Testis (tissue), 3 donors: Measurements from ENCODE around the gene DNAJC4. TPM values are rescaled to one million over a fixed set of nuclear protein-coding genes. Genes with fewer than 3 reads are reported as not detected.

Experiments used
- DNase-seq: peaks from one replicate; pipeline ENCODE4 v3.0.0-alpha.2; 2019
- H3K27ac ChIP-seq, 2 donors: fragments of 200-600 bp; sonication (generic); one replicate each; pipeline ENCODE4 v1.5.1; 2019
- H3K27me3 ChIP-seq: fragments of 200-600 bp; sonication (generic); one replicate; pipeline ENCODE4 v1.5.1; 2019
- H3K36me3 ChIP-seq: fragments of 200-600 bp; sonication (generic); one replicate; pipeline ENCODE4 v1.5.1; 2017; ENCODE audit warnings: low read depth; ENCODE audit errors: missing control alignments
- H3K4me1 ChIP-seq: fragments of 200-600 bp; sonication (generic); one replicate; pipeline ENCODE4 v1.5.1; 2019
- H3K4me3 ChIP-seq, 2 donors: fragments of 200-600 bp; sonication (generic); one replicate each; pipeline ENCODE4 v1.5.1; 2017 to 2019
- H3K9me3 ChIP-seq: fragments of 200-600 bp; sonication (generic); one replicate; pipeline ENCODE4 v1.5.1; 2017
- POLR2A ChIP-seq: fragments of 450-650 bp; IDR thresholded peaks from one replicate; pipeline ENCODE4 v1.6.1; 2017; ENCODE audit warnings: antibody characterized with exemption, mild to moderate bottlenecking, moderate library complexity
- WGBS, 2 donors: methylation state at CpG; one replicate each; pipeline ENCODE4 v1.1.5; 2018; 5-methylcytosine and 5-hydroxymethylcytosine counted together
- intact Hi-C: fragments of 100-400 bp; cut with DNase I; formaldehyde crosslinking; loops from one replicate; pipeline ENCODE4 v1.15.1; 2023; ENCODE audit warnings: low total_unique reads
- polyA plus RNA-seq: library from polyadenylated mRNA; stranded (reverse); fragments of 350-450 nt; fragmentation: Illumina TruSeq; extraction: RNeasy Lipid Tissue Mini Kit (QIAGEN cat#74804); gene quantifications from one replicate; pipeline ENCODE4 v1.2.3, GENCODE V29; 2014; ENCODE audit warnings: low read depth, low replicate concordance; ENCODE audit not compliant: insufficient read depth
- total RNA-seq, 2 donors: library from RNA; depleted of rRNA; stranded (reverse); fragments of >200 nt; gene quantifications; one replicate each; pipeline ENCODE4 v1.2.3, GENCODE V29; 2016
- TF ChIP-seq, protein P1 (sequence below), 3 experiments: fragments of 450-650 bp in 2 of 3; fragments of 200-600 bp in 1 of 3; sonication (generic) in 1 of 3; IDR thresholded peaks; one replicate each; pipeline ENCODE4 v1.5.1; 2016 to 2019; ENCODE audit warnings: antibody characterized with exemption in 3 of 3, mild to moderate bottlenecking in 2 of 3, moderate library complexity in 1 of 3

The DNAJC4 gene
- total and polyA plus RNA-seq, 3 donors from 2014 or later, result 105 to 303 (median 254) TPM

DNA sequence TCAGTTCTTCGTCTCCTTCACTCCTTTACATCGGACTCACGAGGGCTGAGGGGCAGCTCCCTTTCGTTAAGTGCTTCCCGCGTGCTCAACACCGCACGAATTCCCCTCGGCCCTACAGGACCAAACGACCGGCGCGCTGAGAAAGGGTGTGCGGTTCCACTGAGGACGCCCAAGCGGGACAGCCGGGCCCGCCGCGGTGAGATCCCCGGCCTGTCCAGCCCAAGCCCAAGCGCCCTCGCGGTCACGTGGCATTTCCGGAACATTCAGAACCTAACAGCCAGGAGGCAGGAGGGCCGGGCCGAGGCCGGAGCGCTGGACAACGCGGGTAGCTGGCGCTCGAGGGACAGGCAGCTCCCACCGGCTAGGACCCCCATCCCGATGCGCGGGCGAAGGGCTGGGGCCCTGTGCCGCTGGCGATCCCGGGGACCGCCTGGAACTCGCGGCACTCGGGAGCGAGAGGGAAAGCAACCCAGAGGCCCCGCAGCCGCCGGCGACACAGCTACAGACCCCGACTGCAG lies 45.1 kb upstream of the DNAJC4 start:
- TF ChIP-seq, protein P1, sequence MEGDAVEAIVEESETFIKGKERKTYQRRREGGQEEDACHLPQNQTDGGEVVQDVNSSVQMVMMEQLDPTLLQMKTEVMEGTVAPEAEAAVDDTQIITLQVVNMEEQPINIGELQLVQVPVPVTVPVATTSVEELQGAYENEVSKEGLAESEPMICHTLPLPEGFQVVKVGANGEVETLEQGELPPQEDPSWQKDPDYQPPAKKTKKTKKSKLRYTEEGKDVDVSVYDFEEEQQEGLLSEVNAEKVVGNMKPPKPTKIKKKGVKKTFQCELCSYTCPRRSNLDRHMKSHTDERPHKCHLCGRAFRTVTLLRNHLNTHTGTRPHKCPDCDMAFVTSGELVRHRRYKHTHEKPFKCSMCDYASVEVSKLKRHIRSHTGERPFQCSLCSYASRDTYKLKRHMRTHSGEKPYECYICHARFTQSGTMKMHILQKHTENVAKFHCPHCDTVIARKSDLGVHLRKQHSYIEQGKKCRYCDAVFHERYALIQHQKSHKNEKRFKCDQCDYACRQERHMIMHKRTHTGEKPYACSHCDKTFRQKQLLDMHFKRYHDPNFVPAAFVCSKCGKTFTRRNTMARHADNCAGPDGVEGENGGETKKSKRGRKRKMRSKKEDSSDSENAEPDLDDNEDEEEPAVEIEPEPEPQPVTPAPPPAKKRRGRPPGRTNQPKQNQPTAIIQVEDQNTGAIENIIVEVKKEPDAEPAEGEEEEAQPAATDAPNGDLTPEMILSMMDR (IDR thresholded peaks at IDR 0.05), result peak in 2 of 3 experiments; percentile 24 to 58
- TF ChIP-seq POLR2A, result peak; percentile 98
- peaks cover 36% of the 10 kb centered on the region for H3K4me1 ChIP-seq
- intact Hi-C loops, result no loop called here
- 0 to 1% methylated on average over 31 to 38 of the region's 52 CpGs for WGBS, 2 donors
- peak overlapping the region; percentile 96 to 100 for H3K27ac ChIP-seq
- peak; percentile 88 for DNase-seq
- H3K27me3 ChIP-seq, result no peaks in the 10 kb centered on the region
- peak overlapping the region; percentile 71 to 78 for H3K4me3 ChIP-seq
- no peaks in the 10 kb centered on the region for H3K36me3 ChIP-seq
- H3K9me3 ChIP-seq, result no peaks in the 10 kb centered on the region

DNA sequence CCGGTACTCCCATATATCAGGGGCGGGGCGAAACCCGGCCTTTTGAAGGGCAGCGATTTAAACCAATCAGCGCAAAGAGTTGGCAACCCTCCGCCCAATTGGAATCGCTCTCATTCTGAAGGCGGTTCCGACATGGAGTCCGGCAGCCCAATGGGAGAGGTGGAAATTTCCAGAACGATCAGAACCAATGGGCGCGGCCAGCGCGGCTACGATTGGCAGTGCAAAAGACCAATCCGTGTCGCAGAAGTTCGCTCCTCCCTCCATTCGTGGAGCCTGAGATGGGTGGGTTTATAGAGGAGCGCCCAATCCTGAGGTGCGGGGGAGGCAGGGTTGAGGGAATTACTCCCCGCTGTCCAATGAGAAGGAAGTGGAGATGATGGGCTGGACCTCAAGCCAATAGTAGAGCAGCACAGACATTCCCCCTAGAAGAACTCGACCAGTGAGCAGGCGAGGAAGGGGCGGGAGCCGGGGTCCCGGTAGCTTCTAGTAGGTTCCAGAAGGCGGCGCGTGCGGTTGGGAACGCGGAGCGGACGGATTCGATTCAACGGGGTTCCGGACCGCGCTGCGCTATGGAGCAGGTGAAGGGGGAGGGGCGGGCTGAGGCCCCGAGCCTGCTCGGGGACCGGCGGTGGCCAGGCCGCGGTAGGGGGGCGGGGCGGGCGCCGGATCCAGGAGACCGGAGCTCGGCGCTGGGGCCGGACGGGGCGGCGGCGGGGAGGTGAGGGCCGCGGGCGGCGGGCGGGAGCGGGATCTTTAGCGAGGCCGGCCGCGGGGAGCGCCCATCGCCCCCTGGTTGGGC lies 44.5 kb upstream of the DNAJC4 start, which contains the start of gene STIP1:
Gene STIP1 (plus strand): TSS at position 479 of the 799 bp plus-strand sequence. CDS start 91 bp downstream, at position 570.
- peaks cover 32% of the 10 kb centered on the region for H3K4me1 ChIP-seq
- no peaks in the 10 kb centered on the region for H3K9me3 ChIP-seq
- H3K4me3 ChIP-seq, result peak within 1 kb of the TSS; percentile 71 to 78
- H3K27me3 ChIP-seq, result no peaks in the 10 kb centered on the region
- TF ChIP-seq, protein P1 (IDR thresholded peaks at IDR 0.05), result peak in 2 of 3 experiments; percentile 22 to 43
- peak; percentile 74 for TF ChIP-seq POLR2A
- H3K36me3 ChIP-seq, result no peaks in the 10 kb centered on the region
- peak; percentile 99 for DNase-seq
- intact Hi-C loops, result no loop called here
- H3K27ac ChIP-seq, result peak within 1 kb of the TSS; percentile 96 to 100
- 0 to 1% methylated on average over 27 to 40 of the region's 74 CpGs for WGBS, 2 donors

DNA sequence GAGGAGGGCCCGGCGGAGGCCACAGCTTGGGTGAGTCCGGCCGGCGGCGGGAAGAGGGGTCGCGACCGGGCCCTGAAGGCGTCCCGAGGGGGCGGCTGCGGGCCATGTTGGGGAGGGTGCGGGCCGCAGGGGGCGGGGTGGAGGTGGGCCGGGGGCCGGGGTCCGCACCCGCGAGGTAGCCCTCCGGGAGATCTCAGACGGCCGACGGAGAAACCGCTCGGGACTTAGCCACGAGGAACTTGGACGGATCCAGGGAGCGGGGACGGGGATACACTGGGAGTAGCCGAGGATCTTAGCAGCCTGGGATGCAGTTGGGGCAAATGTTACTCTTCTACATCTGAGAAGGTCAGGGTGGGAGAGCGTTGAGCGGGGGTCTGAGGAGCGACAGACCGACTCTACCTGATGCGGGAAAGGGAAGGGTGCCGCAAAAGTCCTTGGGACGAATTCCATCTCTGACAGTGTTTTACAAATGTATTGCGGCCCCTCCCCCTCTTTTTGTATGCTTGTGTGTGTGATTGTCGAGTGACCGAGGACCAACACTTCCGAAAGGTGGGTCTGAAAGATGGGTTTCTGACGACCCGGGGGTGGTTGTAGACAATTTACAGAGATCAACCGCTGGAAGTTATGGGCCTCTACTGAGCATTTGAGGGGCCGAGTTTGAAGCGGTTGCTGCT lies 43.7 kb upstream of the DNAJC4 start:
- no peak for TF ChIP-seq POLR2A
- TF ChIP-seq, protein P1 (IDR thresholded peaks at IDR 0.05), result no peak
- Histone ChIP-seq H3K9me3 (no peaks in the 10 kb centered on the region), H3K36me3 (no peaks in the 10 kb centered on the region), H3K27me3 (no peaks in the 10 kb centered on the region), H3K4me1 (peaks cover 25% of the 10 kb centered on the region), H3K4me3 (no peak overlapping the region), H3K27ac (peak overlapping the region in 1 of 2 donors; percentile 95)
- intact Hi-C loops, result no loop called here
- peak; percentile 58 for DNase-seq
- WGBS, 2 donors, result 0 to 2% methylated on average over 21 to 24 of the region's 48 CpGs

DNA sequence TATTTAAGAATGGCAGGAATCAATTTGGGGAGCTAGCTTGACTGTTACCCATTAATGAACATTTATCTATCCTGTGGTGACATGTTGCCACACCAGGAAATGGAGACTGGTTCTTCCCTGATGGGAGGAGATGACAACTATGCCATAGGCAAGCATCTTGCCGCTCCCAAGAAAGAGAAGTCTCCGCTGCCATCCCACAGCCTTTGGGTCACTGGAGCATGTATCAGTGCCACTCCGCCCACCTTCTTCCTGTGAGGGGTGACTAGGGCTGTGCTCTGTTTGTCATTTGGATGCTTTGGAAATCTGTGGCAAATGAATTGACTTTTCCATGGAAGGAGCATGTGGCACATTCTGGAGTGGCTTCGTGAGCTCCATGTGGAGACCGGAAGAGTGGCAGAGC lies 37.9 kb upstream of the DNAJC4 start:
- TF ChIP-seq, protein P1 (IDR thresholded peaks at IDR 0.05), result no peak
- no peak for TF ChIP-seq POLR2A
- Histone ChIP-seq H3K27me3 (no peaks in the 10 kb centered on the region), H3K4me1 (no peaks in the 10 kb centered on the region), H3K9me3 (no peaks in the 10 kb centered on the region), H3K36me3 (no peaks in the 10 kb centered on the region), H3K4me3 (no peak overlapping the region), H3K27ac (no peak overlapping the region)
- no peak for DNase-seq
- intact Hi-C loops, result no loop called here
- 93 to 98% methylated on average over 5 of the region's 5 CpGs for WGBS, 2 donors
